ENCODE results near the gene OLFML1.

DNA sequence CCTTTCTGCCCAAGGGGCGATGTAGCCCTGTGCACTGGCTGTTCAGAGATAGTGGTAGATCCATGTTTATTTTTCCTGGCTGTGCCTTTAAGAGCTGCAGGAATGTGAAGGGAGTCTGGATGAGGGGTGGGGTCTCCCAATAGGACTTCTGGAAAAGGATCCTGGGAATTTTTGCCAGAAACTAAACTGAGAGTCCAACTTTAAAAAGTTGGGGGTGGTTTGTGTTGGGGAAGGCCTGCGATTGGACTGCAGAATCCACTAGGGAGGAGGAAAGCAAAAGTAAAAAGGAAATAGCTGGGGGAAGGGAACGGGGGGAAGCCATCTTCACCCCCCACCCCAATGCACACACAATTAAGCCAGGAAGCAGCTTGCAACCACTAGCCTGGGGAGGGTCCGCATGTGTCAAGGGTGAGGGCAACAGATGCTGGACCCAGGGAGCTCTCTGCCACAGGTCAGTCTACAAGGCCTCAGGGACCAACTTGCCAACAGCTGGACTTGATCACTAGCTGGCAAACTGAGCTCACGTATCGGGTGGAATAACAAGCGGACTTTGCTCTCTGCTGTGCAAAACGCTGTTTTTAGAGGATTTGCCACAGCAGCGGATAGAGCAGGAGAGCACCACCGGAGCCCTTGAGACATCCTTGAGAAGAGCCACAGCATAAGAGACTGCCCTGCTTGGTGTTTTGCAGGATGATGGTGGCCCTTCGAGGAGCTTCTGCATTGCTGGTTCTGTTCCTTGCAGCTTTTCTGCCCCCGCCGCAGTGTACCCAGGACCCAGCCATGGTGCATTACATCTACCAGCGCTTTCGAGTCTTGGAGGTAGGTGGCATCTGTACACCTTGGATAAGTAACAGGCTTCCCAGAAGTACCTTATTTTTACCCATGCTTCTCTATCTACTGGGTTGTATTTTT is at the start of gene OLFML1:
- TF ChIP-seq CTCF (IDR thresholded peaks at IDR 0.05; ENCODE audit: insufficient read depth, low read length, poor library complexity, severe bottlenecking): no peak
- TF ChIP-seq EZH2phosphoT487 (conservative IDR thresholded peaks at IDR 0.05; ENCODE audit: low read length): no peak
